SK-N-SH (cell line): Measurements from ENCODE around the gene XYLT2.

Experiments
- TF ChIP-seq, protein P1 (sequence below): IDR thresholded peaks from 2 replicates; pipeline ENCODE4; 2012
- TF ChIP-seq, protein P2 (sequence below): fragments of 200-600 bp; sonication (generic); IDR thresholded peaks from 2 replicates; pipeline ENCODE4 v1.6.1; 2017; ENCODE audit warnings: antibody characterized with exemption, mild to moderate bottlenecking, moderate library complexity

DNA sequence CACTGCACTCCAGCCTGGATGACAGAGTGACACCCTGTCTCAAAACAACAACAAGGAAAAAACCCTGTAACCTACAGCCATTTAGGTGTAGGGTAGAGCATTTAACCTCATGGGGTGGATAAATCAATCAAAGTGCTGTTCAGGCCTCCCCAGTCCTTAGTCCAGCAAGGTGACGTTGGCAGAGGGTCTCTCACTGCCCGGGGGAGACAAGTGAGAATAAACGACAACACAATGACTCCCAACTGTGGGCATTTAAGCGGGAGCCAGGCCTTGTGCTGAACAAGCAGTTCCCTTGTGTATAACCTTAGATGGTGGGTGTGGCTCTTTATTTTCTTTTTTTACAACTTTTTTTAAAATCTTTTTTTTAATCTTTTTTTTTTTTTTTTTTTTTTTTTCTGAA lies 42.3 kb upstream of the XYLT2 start:
- TF ChIP-seq, protein P1, sequence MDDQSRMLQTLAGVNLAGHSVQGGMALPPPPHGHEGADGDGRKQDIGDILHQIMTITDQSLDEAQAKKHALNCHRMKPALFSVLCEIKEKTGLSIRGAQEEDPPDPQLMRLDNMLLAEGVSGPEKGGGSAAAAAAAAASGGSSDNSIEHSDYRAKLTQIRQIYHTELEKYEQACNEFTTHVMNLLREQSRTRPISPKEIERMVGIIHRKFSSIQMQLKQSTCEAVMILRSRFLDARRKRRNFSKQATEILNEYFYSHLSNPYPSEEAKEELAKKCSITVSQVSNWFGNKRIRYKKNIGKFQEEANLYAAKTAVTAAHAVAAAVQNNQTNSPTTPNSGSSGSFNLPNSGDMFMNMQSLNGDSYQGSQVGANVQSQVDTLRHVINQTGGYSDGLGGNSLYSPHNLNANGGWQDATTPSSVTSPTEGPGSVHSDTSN = no peak
- TF ChIP-seq, protein P2, sequence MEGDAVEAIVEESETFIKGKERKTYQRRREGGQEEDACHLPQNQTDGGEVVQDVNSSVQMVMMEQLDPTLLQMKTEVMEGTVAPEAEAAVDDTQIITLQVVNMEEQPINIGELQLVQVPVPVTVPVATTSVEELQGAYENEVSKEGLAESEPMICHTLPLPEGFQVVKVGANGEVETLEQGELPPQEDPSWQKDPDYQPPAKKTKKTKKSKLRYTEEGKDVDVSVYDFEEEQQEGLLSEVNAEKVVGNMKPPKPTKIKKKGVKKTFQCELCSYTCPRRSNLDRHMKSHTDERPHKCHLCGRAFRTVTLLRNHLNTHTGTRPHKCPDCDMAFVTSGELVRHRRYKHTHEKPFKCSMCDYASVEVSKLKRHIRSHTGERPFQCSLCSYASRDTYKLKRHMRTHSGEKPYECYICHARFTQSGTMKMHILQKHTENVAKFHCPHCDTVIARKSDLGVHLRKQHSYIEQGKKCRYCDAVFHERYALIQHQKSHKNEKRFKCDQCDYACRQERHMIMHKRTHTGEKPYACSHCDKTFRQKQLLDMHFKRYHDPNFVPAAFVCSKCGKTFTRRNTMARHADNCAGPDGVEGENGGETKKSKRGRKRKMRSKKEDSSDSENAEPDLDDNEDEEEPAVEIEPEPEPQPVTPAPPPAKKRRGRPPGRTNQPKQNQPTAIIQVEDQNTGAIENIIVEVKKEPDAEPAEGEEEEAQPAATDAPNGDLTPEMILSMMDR = no peak
